AG09309 (cell line): ENCODE measurements around the gene ZFAND3.

Experiments
- DNase-seq: peaks from one replicate; pipeline ENCODE4 v3.0.0-alpha.2; 2010; ENCODE audit warnings: low read depth
- H3K4me3 ChIP-seq: 2 replicates; pipeline ENCODE4 v1.5.1; 2011; ENCODE audit warnings: mild to moderate bottlenecking, low read depth, low read length, moderate library complexity; ENCODE audit not compliant: control insufficient read depth
- CTCF ChIP-seq: IDR thresholded peaks from 2 replicates; pipeline ENCODE4 v1.5.1; 2011; ENCODE audit warnings: mild to moderate bottlenecking, low read depth, low read length, inconsistent platforms; ENCODE audit not compliant: insufficient read depth, control insufficient read depth; ENCODE audit errors: missing control alignments

ZFAND3 gene

GRCh38 chr6:38194282-38194572 lies 374.7 kb downstream of the ZFAND3 start:
- no peak for TF ChIP-seq CTCF
- no peak for DNase-seq

DNA sequence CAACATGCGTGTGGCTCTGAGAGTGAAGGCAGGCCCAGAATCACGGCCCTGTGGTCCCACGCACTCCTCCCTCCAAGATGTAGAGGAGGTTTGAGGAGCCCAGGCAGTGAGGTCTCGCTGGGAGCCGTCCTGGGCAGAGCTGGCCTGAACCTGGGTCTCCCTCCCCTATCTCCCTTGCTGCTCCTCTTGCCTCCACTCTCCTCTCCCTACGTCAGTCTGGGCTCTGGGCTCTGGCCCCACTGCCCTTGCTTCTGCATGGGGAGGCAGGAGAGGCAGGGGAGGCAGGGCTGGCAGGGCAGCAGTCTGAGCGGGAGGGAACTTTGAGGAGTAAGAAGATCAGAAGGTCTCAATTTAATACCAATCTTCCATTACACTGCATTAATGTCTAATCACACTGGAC lies 375.1 kb downstream of the ZFAND3 start:
- DNase-seq, result no peak
- H3K4me3 ChIP-seq, result no peak overlapping the region
- TF ChIP-seq CTCF, result no peak

More at GRCh38 chr6:38194282-38194572, 374.7 kb downstream of the ZFAND3 start:
- H3K4me3 ChIP-seq, result no peak overlapping the region

- TF ChIP-seq CTCF, result no peak
- DNase-seq, result no peak
- H3K4me3 ChIP-seq, result no peak overlapping the region
Measured at GRCh38 chr6:38195113-38195635, 375.6 kb downstream of the ZFAND3 start.

DNA sequence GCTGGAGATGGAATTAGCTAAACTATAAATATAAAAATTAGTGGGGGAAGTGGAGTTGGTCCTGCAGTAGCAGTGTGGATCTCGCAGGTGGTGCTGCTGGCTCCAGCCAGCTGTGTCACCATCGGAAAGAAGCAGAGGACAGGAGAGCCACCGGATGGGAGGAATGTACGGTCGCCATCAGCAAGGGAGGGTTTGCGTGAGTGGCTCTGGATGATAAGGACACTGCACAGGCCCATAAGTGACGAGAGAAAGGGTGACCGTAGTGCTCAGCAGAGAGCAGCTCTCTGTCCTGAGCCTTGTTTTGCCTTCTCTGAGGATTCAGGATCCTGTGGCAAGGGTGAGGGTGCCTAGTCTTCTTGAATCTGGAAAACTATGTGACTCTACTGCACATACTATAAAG lies 378.7 kb downstream of the ZFAND3 start:
- TF ChIP-seq CTCF, result no peak
- no peak for DNase-seq
- no peak overlapping the region for H3K4me3 ChIP-seq
